Spleen (tissue), 7 donors: ENCODE results near the gene KIF26B.

Experiments
- POLR2A ChIP-seq, 3 donors: fragments of 450-650 bp; IDR thresholded peaks; one replicate each; pipeline ENCODE4 v1.5.1; 2017; ENCODE audit warnings: antibody characterized with exemption in 3 of 3, mild to moderate bottlenecking in 1 of 3
- TF ChIP-seq, protein P1 (sequence below), 11 experiments: fragments of 200-600 bp in 7 of 11; fragments of 450-650 bp in 4 of 11; sonication (generic) in 4 of 11; IDR thresholded peaks in 8 of 11; conservative IDR thresholded peaks in 3 of 11; 1 replicate in 7 of 11; 2 replicates in 4 of 11; pipeline versions ENCODE4 v1.4.0 to v1.8.0; 2016 to 2021; ENCODE audit warnings: antibody characterized with exemption in 11 of 11, inconsistent platforms in 4 of 11, mild to moderate bottlenecking in 1 of 11
- donor health status: DM: no; HTN: no; CAD: no; lungs with moderate emphysema.
- donor health status: DM: no; HTN: no; CAD: no.
- donor health status: DM: no; HTN: no; CAD: no.

DNA sequence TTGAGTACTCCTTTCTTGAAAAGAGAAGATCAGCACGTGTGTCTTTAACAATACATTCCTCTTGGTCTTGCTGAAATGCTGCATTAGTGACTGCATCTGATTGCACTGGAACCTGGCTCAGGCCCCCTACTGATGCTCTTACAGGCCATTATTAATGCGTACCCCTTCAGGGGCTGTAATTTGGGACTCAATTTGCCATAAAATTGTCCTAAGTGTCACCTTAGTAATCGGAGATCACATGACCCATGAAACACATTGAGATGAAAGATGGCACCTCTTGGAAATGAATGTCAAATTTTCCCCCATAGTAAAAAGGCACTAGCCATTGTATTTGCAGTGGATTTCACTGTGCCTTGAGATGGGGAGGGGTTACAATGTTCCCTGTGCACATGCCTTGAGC, 563.3 kb downstream of the KIF26B start:
- TF ChIP-seq POLR2A (IDR thresholded peaks at IDR 0.05): no peak
- TF ChIP-seq, protein P1, sequence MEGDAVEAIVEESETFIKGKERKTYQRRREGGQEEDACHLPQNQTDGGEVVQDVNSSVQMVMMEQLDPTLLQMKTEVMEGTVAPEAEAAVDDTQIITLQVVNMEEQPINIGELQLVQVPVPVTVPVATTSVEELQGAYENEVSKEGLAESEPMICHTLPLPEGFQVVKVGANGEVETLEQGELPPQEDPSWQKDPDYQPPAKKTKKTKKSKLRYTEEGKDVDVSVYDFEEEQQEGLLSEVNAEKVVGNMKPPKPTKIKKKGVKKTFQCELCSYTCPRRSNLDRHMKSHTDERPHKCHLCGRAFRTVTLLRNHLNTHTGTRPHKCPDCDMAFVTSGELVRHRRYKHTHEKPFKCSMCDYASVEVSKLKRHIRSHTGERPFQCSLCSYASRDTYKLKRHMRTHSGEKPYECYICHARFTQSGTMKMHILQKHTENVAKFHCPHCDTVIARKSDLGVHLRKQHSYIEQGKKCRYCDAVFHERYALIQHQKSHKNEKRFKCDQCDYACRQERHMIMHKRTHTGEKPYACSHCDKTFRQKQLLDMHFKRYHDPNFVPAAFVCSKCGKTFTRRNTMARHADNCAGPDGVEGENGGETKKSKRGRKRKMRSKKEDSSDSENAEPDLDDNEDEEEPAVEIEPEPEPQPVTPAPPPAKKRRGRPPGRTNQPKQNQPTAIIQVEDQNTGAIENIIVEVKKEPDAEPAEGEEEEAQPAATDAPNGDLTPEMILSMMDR (IDR thresholded peaks at IDR 0.05 in 8 of 11, conservative IDR thresholded peaks at IDR 0.05 in 3 of 11): no peak
